ENCODE measurements around the gene NPAS2.
A peak's percentile ranks its signal among the peaks of the same experiment; 100 is the strongest.

The NPAS2 gene

GRCh38 chr2:100821255-100821910 lies 1.4 kb downstream of the NPAS2 start:
- peak; percentile 26 for DNase-seq (ENCODE audit: low read depth)

GRCh38 chr2:100821911-100822265 lies 1.9 kb downstream of the NPAS2 start:
- no peak for DNase-seq (ENCODE audit: low read depth)

- DNase-seq (ENCODE audit: low read depth), result peak; percentile 37
Observed at GRCh38 chr2:100822587-100823248, 2.8 kb downstream of the NPAS2 start.

GRCh38 chr2:100823665-100824438 lies 3.9 kb downstream of the NPAS2 start:
- DNase-seq (ENCODE audit: low read depth), result no peak

- DNase-seq (ENCODE audit: low read depth), result no peak
Observed at GRCh38 chr2:100824842-100825241, 4.9 kb downstream of the NPAS2 start.

GRCh38 chr2:100826494-100826893 lies 6.6 kb downstream of the NPAS2 start:
- DNase-seq (ENCODE audit: low read depth), result no peak

GRCh38 chr2:100831158-100831750 lies 11.3 kb downstream of the NPAS2 start:
- no peak for DNase-seq (ENCODE audit: low read depth)

GRCh38 chr2:100831831-100832230 lies 11.9 kb downstream of the NPAS2 start:
- DNase-seq (ENCODE audit: low read depth), result no peak

GRCh38 chr2:100832885-100833284 lies 12.9 kb downstream of the NPAS2 start:
- DNase-seq (ENCODE audit: low read depth), result peak; percentile 18

GRCh38 chr2:100833331-100833730 lies 13.4 kb downstream of the NPAS2 start:
- DNase-seq (ENCODE audit: low read depth), result no peak

GRCh38 chr2:100834221-100834620 lies 14.3 kb downstream of the NPAS2 start:
- DNase-seq (ENCODE audit: low read depth), result no peak

- no peak for DNase-seq (ENCODE audit: low read depth)
Observed at GRCh38 chr2:100835006-100835659, 15.2 kb downstream of the NPAS2 start.

- DNase-seq (ENCODE audit: low read depth), result no peak
Observed at GRCh38 chr2:100840519-100840918, 20.6 kb downstream of the NPAS2 start.

GRCh38 chr2:100842241-100842922 lies 22.4 kb downstream of the NPAS2 start:
- no peak for DNase-seq (ENCODE audit: low read depth)

GRCh38 chr2:100844514-100844913 lies 24.6 kb downstream of the NPAS2 start:
- peak; percentile 37 for DNase-seq (ENCODE audit: low read depth)

GRCh38 chr2:100845141-100845991 lies 25.4 kb downstream of the NPAS2 start:
- DNase-seq (ENCODE audit: low read depth), result no peak

GRCh38 chr2:100846716-100847115 lies 26.8 kb downstream of the NPAS2 start:
- no peak for DNase-seq (ENCODE audit: low read depth)

- DNase-seq (ENCODE audit: low read depth), result no peak
Observed at GRCh38 chr2:100852447-100852846, 32.5 kb downstream of the NPAS2 start.

GRCh38 chr2:100852999-100853908 lies 33.3 kb downstream of the NPAS2 start:
- no peak for DNase-seq (ENCODE audit: low read depth)

Data from ELR (cell line).